DMS153 treated with DMSO at 0.1 percent for 48 hours (cell line): ENCODE data around the gene TMC5.
A peak's percentile ranks its signal among the peaks of the same experiment; 100 is the strongest.
"Not testable (repeated sequence)": the region's sequence is repeated elsewhere in the genome, so short reads cannot be mapped to it uniquely, and the experiment has no call there.

Source experiments
- DNase-seq: peaks from one replicate; lab custom pipeline; 2025; ENCODE audit not compliant: unreplicated experiment; lab: John Stamatoyannopoulos, UW

Gene TMC5, protein sequence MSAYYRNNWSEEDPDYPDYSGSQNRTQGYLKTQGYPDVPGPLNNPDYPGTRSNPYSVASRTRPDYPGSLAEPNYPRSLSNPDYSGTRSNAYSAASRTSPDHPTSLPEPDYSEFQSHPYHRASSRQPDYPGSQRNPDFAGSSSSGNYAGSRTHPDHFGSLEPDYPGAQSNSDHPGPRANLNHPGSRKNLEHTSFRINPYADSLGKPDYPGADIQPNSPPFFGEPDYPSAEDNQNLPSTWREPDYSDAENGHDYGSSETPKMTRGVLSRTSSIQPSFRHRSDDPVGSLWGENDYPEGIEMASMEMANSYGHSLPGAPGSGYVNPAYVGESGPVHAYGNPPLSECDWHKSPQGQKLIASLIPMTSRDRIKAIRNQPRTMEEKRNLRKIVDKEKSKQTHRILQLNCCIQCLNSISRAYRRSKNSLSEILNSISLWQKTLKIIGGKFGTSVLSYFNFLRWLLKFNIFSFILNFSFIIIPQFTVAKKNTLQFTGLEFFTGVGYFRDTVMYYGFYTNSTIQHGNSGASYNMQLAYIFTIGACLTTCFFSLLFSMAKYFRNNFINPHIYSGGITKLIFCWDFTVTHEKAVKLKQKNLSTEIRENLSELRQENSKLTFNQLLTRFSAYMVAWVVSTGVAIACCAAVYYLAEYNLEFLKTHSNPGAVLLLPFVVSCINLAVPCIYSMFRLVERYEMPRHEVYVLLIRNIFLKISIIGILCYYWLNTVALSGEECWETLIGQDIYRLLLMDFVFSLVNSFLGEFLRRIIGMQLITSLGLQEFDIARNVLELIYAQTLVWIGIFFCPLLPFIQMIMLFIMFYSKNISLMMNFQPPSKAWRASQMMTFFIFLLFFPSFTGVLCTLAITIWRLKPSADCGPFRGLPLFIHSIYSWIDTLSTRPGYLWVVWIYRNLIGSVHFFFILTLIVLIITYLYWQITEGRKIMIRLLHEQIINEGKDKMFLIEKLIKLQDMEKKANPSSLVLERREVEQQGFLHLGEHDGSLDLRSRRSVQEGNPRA

DNA sequence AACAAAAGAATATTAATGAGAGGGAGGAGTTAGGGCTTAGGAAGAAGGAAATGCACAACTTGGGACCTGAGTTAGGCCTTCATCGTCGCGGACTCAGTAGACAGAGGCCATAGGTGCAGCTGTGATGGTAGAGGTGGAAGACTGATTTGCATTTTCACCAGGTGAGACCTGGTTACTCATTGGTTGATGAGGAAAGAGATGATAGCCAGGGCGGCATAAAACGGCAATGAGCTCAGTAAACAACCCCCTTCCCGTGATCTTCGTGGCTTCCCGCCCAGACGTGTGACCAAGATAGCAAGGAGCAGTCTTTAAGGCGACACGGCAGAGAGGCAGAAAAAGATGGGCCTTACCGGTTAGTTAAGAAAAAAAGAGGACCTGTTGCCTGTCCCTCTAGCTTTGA is at the start of gene TMC5:
TMC5 (plus strand) TSS at position 244 of the 400 bp plus-strand sequence. CDS start 22,156 bp downstream, outside the sequence.
- DNase-seq, result peak; percentile 79

DNA sequence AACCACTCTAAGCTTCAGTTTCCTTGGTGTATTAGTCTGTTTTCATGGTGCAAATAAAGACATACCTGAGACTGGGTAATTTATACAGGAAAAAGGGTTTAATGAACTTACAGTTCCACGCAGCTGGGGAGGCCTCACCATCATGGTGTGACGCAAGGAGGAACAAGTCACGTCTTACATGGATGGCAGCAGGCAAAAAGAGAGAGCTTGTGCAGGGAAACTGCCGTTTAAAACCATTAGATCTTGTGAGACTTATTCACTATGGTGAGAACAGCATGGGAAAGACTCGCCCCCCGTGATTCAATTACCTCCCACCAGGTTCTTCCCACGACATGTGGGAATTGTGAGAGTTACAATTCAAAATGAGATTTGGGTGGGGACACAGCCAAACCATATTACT is 45.1 kb upstream of the TMC5 start:
- DNase-seq, result not testable (repeated sequence)

DNA sequence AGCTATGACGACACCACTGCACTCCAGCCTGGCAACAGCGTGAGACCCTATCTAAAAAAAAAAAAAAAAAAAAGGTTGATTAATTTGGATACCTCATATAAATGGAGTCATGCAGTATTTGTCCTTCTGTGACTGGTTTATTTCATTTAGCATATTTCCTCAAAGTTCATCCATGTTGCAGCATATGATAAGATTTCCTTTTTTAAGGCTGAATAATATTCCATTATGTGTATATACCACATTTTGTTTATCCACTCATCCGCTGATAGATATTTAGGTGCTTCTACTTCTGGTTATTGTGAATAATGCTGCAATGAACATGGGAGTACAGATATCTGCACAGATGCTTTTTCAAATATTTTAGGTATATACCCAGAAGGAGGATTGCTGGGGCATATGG is 43.3 kb upstream of the TMC5 start:
- DNase-seq, result no peak

DNA sequence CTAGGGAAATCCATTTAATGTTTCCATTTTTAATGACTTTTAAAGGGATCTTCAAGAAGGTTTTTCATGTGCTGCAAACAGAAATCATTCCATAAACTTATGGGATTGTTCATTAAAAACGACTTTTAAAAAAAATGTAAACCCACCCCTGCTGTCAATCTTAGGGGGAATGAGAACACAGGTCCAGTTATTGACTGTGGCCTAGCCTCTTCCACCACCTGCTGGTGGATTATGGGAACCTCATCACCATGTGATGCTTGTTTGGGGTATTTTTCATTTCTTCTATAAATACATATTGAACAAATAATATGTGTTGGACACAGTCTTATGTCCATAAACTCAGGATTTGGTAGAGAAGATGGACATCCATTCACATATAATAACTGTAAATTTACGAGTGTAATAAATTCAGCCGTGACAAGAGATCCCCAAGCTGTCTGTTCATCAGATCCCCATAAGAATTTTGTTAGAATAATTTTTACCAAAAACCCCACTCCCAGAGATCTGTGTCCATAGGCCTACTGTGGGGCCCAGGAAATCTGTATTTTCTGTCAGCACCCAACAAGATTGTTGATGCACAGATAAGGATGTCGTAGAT is 42.0 kb upstream of the TMC5 start:
- DNase-seq, result peak; percentile 34

DNA sequence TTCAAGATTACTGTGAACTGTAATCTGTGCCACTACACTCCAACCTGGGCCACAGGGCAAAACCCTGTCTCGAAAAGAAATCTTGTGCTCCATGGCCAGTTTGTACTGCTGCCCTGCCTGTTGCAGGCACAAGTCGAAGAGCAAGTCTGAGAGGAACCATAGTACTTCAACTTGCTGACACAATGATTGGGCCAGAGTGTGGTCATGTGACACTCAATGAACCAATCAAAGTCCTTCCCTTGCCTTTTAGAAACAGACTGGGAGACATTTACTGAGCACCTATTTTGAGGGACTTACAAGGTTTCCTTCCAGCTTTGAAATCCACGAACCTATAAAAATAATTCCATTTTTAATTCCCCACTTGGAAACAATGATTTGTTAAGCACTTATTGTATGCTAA is 39.8 kb upstream of the TMC5 start:
- no peak for DNase-seq

DNA sequence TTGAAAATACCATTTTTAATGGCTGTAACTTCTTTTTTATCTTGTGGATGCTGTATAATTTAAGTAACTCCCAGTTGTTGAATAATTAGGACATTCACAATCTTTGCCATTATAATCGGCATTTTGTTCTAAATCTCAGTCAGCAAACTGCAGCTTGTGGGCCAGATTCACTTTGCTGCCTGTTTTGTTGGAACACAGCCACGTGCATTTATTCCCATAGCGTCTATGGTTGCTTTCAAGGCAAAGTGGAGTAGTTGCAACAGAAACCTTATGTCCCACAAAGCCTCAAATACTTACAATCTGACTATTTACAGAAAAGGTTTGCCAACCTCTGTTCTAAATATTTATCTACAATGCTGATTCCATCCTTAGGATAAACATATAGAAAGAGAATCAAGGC is 39.2 kb upstream of the TMC5 start:
- no peak for DNase-seq

DNA sequence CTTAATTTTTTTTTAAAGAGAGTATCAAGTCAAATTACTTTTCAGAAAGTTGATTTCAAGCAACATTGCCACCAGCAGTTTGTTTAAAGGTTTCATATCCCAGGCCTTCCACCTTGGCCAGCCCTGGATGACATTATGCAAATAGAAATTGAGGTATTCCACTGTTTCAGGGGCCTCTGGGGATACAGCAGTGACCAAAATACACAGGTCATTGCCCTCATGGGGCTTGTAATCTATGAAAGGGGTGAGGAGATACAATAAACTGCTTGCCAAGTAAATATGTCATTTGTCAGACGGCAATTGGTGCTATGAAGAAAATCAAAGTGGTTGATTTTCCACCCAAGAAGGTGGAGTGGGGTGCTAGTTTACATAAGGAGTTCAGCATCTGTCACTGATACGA is 37.8 kb upstream of the TMC5 start:
- DNase-seq, result no peak

DNA sequence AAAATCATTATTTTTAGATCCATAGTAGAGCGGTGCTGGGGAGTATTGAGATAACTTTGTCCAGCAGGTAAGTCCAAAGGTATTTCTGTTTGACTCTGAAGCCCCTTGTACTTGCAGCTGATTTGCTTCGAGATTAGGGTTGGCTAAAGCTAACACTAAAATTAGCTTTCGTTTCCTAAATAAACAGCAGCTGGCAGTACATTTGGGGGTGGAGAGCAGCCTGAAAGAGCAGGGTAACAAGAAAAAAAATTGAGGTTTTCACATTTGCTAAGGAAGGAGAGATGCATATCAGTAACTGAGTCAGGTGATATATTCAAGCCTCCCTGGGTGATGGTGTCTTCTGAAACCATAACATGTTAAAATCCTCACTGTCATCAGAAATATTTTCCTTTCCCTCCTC is 37.4 kb upstream of the TMC5 start:
- DNase-seq, result no peak

DNA sequence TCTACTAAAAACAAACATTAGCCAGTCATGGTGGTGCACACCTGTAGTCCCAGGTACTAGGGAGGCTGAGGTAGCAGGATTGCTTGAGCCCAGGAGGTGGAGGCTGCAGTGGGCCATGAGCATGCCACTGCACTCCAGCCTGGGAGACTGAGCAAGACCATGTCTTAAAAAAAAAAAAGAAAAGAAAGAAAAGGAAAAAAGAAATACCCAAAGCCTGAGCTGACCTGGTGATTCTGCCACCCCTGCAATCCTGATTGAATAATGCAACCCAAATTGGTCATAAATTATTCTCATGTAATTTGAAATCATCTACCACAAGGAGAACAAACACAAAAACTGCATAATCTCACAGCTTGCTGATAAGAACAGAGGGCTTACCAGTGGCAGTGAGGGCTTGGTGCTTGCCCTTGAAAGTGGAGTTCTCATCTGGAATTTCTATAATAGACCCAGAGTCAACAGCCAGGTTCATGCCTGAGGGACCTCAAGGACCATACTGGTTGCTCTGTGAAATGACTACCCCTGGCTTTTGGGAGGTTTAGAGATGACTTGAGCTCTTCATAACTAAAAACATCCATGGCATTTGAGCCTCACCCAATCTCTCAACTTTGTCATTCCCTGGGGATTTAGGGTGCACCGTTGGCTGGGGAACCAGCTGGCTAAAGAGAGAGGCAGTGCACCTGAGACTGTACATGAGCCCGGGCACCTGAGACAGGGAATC is 35.4 kb upstream of the TMC5 start:
- no peak for DNase-seq

DNA sequence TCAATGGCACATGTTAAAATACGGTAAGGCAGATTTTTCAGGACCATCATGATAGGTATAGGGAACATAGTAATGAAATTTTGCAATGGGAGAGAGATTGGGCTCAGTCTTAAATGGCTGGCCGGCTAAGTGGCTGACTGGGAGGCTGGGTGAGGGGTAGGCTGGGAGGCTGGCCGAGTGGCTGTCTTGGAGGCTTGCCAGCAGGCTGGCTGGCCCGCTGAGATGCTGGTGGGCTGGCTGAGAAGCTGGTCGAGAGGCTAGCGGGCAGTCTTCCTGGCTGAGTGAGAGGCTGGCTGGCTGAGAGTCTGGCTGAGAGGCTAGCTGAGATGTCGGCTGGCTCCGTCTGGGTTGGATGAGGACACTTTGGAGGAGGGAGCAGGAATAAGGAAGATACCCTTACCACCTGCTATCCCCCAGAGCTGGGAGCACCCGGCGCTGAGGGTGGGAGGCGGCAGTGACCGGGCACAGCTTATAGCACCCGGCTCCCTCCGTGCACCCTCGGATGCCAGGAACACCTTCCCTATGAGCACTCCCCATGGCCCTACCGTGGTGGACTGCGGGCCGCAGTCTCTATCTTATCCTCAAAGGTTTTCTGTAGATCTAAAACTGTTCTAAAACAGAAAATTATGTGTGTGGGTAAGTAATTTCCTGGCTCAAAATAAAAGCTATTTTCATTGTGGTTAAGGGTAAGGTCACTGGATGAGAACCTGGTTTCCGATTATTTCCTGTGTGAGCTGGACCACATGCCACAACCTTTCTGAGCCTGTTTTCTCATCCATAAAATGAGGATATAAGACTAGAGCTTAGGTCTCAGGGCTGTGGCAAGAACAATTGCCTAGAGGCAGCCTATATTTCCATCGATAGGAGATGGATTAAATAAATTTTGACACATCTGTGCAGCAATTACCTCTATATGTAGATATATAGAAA is 34.5 kb upstream of the TMC5 start:
- peak; percentile 44 for DNase-seq

DNA sequence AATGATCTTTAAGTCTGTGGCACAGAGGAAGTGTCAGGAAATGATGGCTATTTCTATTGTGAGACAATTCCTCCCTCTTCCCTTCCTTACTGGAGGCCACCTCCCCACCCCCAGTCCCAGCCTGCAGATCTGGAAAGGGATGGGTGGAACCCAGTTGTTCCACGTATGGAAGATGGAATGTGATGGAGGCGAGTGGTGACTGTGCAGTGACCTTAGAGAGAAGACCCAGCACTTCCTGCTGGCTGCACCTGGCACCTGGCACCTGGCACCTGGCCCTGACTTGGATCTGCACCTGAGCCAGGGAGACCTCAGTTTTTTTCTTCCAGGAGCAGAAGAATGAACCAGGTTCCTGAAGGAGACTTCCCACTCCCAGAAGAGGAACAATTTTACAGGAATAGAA is 33.0 kb upstream of the TMC5 start:
- DNase-seq, result peak; percentile 61

DNA sequence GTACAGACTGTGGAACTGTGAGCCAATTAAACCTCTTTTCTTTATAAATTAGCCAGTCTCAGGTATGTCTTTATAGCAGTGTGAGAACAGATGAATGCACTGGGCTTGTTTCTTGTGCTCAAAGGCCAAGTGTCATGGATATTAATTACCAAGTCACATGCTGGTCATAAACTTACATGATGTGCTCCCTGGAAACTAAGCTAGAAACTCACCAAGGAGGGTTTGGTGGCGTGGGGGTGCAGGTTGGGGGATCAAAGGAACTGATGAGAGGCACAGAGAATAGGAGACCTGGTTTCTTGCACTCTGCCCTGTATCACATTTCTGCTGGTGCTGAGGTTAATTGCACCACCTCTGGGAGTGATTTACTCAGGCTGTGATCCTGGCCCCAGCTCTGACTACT is 31.2 kb upstream of the TMC5 start:
- DNase-seq, result no peak

DNA sequence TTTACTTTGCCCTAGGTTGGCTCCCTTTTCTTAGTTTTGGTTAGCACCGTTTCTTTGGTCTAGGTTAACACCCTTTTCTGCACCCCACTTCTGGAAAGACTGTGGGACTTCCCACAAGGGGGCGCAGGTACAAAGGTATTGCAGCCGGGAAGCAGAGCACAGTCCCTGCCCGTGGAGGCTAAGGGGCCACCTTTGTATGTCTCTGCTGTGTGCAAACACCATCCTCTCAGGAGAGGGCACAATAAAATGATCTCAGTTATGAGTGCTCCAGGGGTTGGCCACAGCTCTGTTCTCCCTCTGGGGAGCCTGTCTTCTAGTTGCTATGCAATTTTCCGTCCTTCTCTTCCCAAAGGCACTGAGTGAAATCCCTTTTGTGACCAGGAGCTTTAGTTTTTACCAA is 28.4 kb upstream of the TMC5 start:
- peak; percentile 79 for DNase-seq

DNA sequence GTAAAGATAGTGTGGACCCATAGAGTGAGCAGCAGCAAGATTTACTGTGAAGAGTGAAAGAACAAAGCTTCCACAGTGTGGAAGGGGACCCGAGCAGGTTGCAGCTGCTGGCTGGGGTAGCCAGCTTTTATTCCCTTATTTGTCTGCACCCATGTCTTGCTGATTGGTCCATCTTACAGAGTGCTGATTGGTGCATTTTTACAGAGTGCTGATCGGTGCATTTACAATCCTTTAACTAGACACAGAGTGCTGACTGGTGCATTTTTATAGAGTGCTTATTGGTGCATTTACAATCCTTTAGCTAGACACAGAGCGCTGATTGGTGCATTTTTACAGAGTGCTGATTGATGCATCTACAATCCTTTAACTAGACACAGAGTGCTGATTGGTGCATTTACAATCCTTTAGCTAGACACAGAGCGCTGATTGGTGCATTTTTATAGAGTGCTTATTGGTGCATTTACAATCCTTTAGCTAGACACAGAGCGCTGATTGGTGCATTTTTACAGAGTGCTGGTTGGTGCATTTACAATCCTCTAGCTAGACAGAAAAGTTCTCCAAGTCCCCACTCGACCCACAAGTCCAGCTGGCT is 26.4 kb upstream of the TMC5 start:
- DNase-seq, result not testable (repeated sequence)

DNA sequence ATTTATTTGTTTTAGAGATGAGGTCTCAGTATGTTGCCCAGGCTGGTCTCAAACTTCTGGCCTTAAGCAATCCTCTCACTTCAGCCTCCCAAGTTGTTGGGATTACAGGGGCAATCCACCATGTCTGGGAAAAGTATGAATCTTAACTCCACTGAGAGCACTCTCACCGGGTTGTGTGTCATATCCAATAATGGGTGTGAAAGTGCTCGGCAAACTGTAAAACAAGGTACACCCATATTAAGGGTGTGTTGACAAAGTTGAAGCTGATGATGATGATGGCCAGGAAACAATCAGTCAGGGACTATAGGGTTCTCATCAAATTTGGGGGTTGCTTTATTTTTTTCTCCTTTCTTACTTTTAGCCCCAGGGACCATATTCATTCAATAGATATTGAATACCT is 25.3 kb upstream of the TMC5 start:
- DNase-seq, result no peak

DNA sequence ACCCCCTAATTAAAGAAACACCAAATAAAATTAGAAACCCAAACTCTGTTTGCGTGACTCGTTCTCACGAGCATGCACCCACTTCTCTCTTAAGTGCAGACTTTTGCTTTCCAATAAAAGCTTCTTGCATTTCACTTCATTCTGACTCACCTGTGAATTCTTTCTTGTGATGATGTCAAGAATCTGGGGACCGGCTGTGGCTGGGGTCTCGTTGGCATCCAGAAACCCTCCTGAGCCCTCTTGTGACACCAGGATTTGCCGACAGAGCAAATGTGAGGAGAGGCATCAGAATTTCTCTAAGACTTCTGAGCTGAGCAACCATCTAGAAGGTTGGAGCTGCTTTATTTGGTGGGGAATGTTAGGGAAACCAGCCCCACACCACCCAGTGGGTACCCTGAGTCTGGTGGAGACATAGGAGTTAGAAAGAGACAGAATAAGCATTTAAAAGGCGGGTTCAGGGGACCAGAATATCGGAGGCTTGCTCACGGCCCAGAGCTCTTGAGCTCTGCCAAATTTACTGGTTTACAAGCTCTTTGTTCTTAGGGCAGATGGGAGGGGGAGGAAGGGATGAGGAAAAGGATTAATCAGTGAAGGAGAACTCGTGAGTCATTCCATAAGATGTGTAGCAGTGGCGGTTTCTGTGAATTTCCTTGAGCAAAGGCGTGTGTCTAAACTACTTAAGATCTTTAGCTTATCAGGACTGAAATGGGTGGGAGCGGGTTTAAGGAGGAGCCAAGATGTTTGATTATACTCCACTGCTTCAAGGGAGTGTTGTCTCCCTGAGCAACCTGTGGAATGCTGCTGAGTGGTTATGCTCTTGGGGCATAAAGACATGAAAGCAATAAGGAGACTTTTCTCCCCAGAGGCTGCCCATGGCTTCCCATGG is 24.2 kb upstream of the TMC5 start:
- DNase-seq, result no peak

DNA sequence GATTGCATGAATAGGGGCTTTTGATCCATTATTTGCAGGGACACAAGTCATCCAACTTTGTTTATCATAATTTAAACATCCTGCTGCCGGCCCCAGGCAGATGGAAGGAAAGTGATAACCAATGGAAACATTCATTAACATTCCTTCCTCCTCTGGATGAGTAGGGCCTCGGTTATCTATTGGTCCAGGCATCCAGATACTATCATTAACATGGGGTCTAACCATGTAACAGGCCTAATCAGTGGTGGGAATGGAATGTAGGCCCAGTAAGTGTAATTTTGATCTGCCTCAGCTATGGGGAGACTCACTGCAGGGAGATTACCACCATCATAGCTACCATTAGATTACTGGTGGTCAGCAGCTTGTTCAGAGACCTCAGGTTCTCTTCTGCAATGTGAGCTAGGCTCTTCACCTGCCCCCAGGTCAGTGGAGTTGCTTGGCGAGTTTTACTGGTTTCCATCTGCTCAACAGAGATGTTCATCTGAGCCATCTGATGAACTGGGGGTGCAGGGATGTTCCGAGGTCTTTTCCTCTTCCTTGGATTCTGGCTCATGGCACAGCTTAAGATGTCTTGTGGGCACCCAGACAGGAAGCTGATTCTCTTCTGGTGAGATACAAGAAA is 21.9 kb upstream of the TMC5 start:
- DNase-seq, result not testable (repeated sequence)

DNA sequence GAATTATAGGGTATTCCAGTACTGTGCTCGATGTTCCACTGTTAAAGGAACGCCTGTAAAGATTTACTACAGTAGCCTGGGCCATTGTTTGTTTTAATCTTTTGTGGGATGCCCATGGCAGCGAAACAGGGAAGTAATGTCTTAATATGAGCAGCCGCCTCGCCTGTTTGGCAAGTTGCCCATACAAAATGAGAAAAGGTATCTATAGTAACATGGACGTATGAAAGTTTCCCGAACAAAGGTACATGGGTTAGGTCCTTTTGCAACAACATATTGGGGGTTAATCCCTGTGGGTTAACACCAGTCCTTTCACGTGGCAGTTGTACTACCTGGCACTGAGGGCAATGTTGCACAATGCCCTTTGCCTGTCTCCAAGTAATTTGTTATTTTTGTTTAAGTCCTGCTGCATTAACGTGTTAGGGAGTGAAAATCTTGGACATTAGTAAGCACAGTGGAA is 21.1 kb upstream of the TMC5 start:
- DNase-seq, result peak; percentile 90
